ENCODE measurements around the gene ARG2.

ARG2 gene

GRCh38 chr14:67619446-67620216 lies at the start of gene ARG2:
TSS of gene ARG2 (plus strand) at chr14:67619920. CDS start at chr14:67619978, 58 bp downstream.
- DNase-seq (ENCODE audit: low read depth in 4 of 4, low spot score in 1 of 4): peak; percentile 92 to 97 (median 95)

DNA sequence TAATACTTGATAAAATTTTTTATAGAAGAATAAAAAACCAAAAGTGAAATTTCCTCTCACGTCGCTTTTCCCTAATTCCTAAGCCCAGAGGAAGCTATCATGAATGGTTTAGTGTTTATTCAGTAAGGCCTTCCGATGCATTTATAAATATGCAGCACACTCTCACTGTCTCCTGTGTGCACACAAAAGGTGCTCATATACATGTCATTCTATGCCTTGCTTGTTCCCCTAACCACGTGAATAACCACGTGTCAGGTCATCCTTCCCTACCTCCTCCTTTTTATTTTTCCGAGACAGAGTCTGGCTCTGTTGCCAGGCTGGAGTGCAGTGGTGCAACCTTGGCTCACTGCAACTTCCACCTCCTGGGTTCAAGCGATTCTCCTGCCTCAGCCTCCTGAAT lies 49.3 kb upstream of the ARG2 start:
- DNase-seq (ENCODE audit: low read depth in 4 of 4, low spot score in 1 of 4): no peak

DNA sequence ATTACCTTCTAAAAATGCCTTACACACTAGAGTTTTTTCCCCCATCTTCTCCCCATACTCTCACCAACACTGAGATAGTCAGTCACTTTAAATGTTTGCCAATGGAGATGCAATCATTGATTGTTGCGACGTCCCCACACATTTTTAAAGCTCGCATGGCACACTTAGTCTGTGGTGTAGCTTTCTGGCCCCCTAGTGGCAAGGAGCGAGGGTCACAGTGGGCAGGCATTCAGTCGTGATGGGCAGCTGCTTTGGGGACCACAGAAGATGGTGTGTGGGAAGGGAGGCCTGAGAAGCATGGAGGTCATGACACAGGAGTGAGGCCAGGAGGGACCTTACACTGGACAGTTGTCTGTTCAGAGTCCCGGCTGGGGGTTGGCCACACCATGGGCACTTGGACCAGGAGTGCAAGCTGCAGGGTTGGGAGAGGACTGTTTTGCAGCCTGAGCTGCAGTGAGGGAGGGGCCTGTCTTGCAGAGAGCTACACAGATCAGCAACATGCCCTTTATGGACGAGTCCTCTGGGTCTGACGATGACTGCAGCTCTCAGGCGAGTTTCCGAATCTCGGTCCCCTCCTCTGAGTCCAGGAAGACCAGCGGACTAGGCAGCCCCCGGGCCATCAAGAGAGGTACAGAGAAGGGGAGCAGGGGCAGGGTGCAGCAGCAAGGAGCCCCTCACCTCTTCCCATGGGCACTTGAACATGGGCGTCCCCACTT lies 48.3 kb upstream of the ARG2 start:
- DNase-seq (ENCODE audit: low read depth in 4 of 4, low spot score in 1 of 4): peak; percentile 20 to 56 (median 44)

- DNase-seq (ENCODE audit: low read depth in 4 of 4, low spot score in 1 of 4): no peak
These were observed 47.8 kb upstream of the ARG2 start for GRCh38 chr14:67571991-67572323.

GRCh38 chr14:67572608-67573007 lies 47.1 kb upstream of the ARG2 start:
- DNase-seq (ENCODE audit: low read depth in 4 of 4, low spot score in 1 of 4): no peak

GRCh38 chr14:67573228-67574010 lies 46.3 kb upstream of the ARG2 start:
- no peak for DNase-seq (ENCODE audit: low read depth in 4 of 4, low spot score in 1 of 4)

DNA sequence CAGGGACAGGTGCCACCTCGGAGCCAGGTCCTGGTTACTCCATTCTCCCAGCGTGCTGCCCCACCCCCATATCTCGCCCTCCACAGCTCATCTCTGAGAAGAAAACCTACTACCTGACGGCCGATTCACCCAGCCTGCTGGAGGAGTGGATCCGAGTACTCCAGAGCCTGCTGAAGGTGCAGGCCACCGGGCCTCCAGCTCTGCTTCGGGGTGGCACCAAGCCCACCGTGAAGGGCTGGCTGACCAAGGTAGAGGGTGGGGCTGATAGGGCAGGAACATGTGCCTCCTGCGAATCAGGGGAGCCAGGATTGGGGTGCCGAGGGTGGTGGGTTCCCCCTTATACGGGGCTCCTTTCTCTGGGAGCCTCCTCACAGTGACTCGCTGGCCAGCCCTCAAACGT lies 45.6 kb upstream of the ARG2 start:
- DNase-seq (ENCODE audit: low read depth in 4 of 4, low spot score in 1 of 4): no peak

DNA sequence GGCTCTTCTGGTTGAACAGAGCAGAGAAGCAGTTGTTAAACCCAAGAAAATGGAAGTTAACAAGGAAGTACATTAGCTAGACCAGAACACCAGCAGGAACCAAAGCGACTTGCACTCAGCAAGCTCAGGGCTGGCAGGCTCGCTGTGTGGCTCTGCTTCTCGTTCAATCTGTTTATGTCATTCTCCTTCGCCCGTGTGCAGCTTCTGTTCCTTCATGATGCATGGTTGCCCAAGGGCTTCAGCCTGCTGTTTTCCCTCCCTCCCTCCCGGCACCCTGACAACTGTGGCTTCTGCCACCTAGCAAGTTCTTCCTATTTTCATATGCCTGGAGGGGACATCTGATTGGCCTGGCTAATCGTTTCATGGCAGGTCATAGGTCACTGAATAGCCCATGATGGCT lies 44.9 kb upstream of the ARG2 start:
- DNase-seq (ENCODE audit: low read depth in 4 of 4, low spot score in 1 of 4): no peak

DNA sequence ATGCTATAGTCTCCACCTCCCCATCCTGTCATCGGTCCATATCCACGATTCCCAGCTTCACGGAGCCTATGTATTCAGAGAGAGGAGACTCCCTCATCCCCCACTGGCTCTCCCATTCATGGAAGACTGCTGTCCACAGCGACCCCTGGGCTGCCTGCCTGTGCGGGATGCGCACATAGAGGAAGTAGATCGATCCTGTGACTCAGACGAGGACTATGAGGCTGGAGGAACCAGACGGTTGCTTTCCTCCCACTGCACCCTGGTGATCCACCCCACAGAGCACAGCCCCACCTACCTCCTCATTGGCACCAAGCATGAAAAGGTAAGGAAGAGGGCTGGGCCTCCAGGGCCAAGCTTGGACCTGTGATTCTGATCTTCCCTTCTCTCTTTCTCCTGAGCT lies 44.0 kb upstream of the ARG2 start:
- DNase-seq (ENCODE audit: low read depth in 4 of 4, low spot score in 1 of 4): no peak

DNA sequence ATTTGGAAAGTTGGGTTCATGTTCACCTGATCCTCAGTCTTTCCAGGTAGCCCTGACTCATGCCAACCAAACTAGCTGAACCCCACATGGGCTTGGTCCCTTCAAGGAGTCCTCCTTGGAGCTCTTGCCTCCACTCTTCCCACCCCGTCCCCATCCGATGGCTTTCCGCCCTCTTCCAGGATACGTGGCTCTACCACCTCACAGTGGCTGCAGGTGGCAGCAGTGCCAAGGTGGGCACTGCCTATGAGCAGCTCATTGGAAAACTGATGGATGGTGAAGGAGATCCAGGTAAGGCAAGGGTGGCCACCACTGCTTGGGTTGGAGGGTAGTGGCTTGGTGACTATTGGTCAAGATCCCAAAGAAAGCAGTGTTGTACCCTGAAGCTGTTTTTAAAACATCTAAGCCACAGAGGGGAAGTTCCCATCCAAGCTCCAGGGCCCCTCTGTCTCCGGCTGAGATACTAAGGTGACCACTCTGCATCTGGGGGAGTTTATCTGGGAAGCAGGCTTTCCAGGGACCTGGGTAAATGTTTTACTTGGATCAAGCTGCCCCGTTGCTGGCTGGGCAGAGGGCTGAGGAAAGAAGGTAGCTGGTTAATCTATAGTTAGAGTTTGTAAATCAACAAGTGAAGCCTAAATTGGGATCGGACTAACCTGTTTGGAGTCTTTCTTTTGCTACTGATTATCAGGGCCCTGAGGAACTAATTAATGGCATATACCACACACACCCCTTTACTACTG lies 43.3 kb upstream of the ARG2 start:
- no peak for DNase-seq (ENCODE audit: low read depth in 4 of 4, low spot score in 1 of 4)

DNA sequence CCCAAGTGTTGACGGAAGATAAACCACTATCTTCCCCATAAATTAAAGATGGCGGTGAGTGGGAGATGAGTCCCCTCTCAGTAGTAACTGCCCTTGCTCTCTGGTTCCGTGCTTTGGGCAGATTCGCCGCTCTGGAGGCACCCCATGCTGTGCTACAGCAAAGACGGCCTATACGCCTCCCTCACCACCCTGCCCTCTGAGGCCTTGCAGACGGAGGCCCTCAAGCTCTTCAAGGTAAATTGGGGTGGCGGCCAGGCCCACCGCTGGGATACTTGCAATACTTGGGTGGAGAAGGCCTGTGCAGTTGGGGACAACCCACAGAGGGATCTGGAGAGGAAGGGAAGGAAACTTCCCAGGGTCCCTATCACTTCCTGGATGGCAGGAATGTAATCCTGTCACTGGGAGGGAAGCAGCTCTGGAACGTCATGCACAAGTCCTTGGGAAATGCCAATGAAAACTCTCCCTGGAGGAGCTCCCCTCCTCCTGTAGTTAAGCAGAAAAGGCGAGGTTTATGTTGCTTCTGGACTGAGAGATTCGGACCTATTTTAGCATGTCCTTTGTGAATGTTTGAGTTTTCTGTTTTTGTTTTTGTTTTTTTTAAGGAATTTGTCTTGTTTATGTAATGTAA lies 42.4 kb upstream of the ARG2 start:
- no peak for DNase-seq (ENCODE audit: low read depth in 4 of 4, low spot score in 1 of 4)

DNA sequence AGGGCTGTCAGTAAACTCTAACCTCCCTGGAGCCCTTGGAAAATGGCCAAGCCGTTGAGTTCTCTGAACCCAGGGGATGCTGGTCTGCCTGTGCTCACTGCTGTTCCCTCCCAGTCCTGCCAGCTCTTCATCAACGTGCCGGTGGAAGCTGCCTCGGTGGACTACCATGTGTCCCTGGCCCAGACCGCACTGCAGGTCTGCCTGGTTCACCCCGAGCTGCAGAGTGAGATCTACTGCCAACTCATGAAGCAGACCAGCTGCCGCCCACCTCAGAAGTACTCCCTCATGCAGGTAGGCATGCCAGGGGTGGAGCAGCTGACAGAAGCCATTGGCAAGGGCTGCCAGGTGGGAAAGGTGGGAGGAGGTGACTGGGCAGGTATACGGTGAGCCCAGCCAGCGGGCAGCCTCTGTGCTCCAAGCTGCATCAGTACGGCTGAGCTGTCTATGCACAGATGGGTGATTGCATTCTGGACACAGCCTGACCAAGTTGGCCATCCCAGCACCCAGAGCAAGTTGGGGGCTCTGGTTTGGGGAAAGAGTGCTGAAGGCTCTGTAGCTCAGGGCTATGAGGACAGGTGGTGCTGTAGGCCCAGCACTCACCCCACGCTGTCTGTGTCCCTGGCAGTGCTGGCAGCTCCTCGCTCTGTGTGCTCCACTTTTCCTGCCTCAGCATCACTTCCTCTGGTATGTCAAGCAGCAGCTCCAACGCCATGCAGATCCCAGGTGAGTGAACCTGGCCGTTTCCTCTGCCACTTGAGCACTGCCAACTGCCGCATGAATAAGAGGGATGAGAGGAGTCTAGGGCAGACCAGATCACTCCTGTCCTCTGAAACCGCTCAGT lies 41.6 kb upstream of the ARG2 start:
- no peak for DNase-seq (ENCODE audit: low read depth in 4 of 4, low spot score in 1 of 4)

- no peak for DNase-seq (ENCODE audit: low read depth in 4 of 4, low spot score in 1 of 4)
These were observed 40.7 kb upstream of the ARG2 start for GRCh38 chr14:67579040-67579439.

- no peak for DNase-seq (ENCODE audit: low read depth in 4 of 4, low spot score in 1 of 4)
These were observed 40.1 kb upstream of the ARG2 start for GRCh38 chr14:67579636-67580035.

GRCh38 chr14:67580336-67581171 lies 39.2 kb upstream of the ARG2 start:
- no peak for DNase-seq (ENCODE audit: low read depth in 4 of 4, low spot score in 1 of 4)

DNA sequence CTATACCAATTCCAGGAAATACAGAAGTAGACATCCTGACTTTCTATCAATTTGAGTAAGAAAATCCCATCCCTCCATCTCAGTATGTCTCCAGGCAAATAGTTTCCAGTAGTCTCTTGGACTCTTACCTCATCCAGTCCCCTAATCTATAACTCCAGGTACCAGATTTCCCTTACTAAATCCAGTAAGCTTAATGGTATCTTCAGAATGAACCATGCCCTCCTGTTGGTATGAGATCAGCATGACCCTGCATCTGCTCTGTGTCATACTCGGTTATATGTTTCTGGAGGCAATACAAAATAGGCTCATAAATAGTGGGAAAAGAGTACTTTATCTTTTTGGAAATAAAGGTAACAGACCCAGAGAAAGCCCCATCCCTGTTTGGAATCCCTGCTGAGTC lies 38.1 kb upstream of the ARG2 start:
- DNase-seq (ENCODE audit: low read depth in 4 of 4, low spot score in 1 of 4): no peak

- DNase-seq (ENCODE audit: low read depth in 4 of 4, low spot score in 1 of 4): no peak
These were observed 37.7 kb upstream of the ARG2 start for GRCh38 chr14:67582061-67582460.

DNA sequence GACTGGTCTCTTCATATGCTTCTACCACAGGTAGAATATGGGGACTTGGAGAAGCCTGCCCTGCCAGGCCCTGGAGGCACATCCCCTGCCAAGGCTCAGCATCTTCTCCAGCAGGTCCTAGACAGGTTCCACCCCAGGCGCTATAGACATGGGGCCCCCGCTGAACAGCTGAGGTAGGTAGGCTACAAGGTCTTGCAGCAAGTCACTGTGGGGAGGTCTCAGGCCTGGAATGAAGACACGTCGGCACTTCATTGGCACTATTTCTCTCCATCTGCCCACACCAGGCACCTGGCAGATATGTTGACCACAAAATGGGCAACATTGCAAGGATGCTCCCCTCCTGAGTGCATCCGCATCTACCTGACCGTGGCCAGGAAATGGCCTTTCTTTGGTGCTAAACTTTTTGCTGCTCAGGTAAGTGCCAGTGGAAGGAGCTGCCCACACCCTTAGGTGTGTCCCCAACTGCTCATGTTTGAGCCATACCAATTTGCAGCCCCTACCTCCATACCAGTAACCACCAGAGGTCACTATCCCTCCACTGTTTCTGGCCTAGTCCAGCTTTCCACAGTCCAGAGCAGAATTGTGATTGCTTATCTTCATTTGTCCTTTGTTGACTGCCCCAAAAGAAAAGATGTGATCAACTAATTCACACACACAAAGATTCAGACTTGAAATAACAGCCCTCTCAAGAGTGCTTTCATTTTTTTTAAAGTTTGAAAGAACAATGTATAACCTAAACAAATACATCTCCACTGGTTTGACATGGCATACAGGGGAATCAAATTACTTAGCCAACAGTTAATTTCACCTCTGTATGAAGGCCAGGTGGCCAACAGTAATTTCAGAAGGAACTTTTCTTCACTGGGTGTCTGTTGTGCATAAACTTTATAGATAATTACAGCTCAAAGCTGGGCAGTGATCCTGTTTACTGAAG lies 35.7 kb upstream of the ARG2 start:
- DNase-seq (ENCODE audit: low read depth in 4 of 4, low spot score in 1 of 4): no peak
